HG03442 (cell line): ENCODE results near the gene GALNT2.

Experiments
- ATAC-seq: cut with Tn5 transposase; IDR thresholded peaks from one replicate; pipeline ENCODE4 v1.9.1; 2021; ENCODE audit warnings: mild to moderate bottlenecking, moderate library complexity; ENCODE audit not compliant: unreplicated experiment

Gene GALNT2

GRCh38 chr1:230158415-230159291 is 91.6 kb downstream of the GALNT2 start:
- ATAC-seq: no peak

GRCh38 chr1:230159580-230159979 is 92.5 kb downstream of the GALNT2 start:
- ATAC-seq: no peak

- ATAC-seq: no peak
These were observed 94.1 kb downstream of the GALNT2 start for GRCh38 chr1:230160957-230161771.

- ATAC-seq: no peak
These were observed 96.2 kb downstream of the GALNT2 start for GRCh38 chr1:230163205-230163604.

- ATAC-seq: no peak
These were observed 96.7 kb downstream of the GALNT2 start for GRCh38 chr1:230163719-230164118.

GRCh38 chr1:230165536-230165935 is 98.5 kb downstream of the GALNT2 start:
- no peak for ATAC-seq

- no peak for ATAC-seq
These were observed 99.5 kb downstream of the GALNT2 start for GRCh38 chr1:230166366-230167132.

GRCh38 chr1:230167419-230167852 is 100.4 kb downstream of the GALNT2 start:
- ATAC-seq: no peak

- ATAC-seq: no peak
These were observed 102.6 kb downstream of the GALNT2 start for GRCh38 chr1:230169454-230170152.

GRCh38 chr1:230170153-230170547 is 103.1 kb downstream of the GALNT2 start:
- no peak for ATAC-seq

- ATAC-seq: no peak
These were observed 103.6 kb downstream of the GALNT2 start for GRCh38 chr1:230170622-230171021.

- no peak for ATAC-seq
These were observed 104.4 kb downstream of the GALNT2 start for GRCh38 chr1:230171356-230172015.

- no peak for ATAC-seq
These were observed 105.0 kb downstream of the GALNT2 start for GRCh38 chr1:230172016-230172537.

- ATAC-seq: no peak
These were observed 106.3 kb downstream of the GALNT2 start for GRCh38 chr1:230173187-230173975.

- no peak for ATAC-seq
These were observed 107.0 kb downstream of the GALNT2 start for GRCh38 chr1:230174041-230174440.

GRCh38 chr1:230174471-230175162 is 107.6 kb downstream of the GALNT2 start:
- no peak for ATAC-seq

GRCh38 chr1:230175163-230175747 is 108.2 kb downstream of the GALNT2 start:
- no peak for ATAC-seq

- ATAC-seq: no peak
These were observed 108.8 kb downstream of the GALNT2 start for GRCh38 chr1:230175839-230176238.
